Gastrocnemius medialis (tissue), 4 donors: ENCODE measurements around the gene RUNDC3A. TPM values are rescaled to one million over a fixed set of nuclear protein-coding genes. Genes with fewer than 3 reads are reported as not detected.
A peak's percentile ranks its signal among the peaks of the same experiment; 100 is the strongest.

ENCODE experiments used
- ATAC-seq, 2 donors: fragments of 150-250 bp; one replicate each; pipeline ENCODE4 v1.9.1; 2016
- DNase-seq, 2 donors: peaks; one replicate each; pipeline ENCODE4 v3.0.0-alpha.2; 2019
- H3K27ac ChIP-seq, 4 donors: fragments of 200-600 bp; sonication (generic); 1 replicate in 1 of 4; 2 replicates in 3 of 4; pipeline ENCODE4 v1.5.1; 2016 to 2018; ENCODE audit warnings: mild to moderate bottlenecking in 2 of 4, moderate library complexity in 1 of 4
- H3K27me3 ChIP-seq, 3 donors: fragments of 200-600 bp; sonication (generic) in 2 of 3; 1 replicate in 1 of 3; 2 replicates in 2 of 3; pipeline versions ENCODE4 v1.5.1 to v1.6.0; 2016 to 2019; ENCODE audit warnings: mild to moderate bottlenecking in 1 of 3, moderate library complexity in 1 of 3
- H3K36me3 ChIP-seq, 2 donors: fragments of 200-600 bp; sonication (generic) in 1 of 2; one replicate each; pipeline ENCODE4 v1.5.1; 2017 to 2018
- H3K4me1 ChIP-seq, 2 donors: fragments of 200-600 bp; sonication (generic) in 1 of 2; one replicate each; pipeline ENCODE4 v1.5.1; 2016 to 2017; ENCODE audit warnings: mild to moderate bottlenecking in 2 of 2
- H3K4me3 ChIP-seq, 4 donors: fragments of 200-600 bp; sonication (generic) in 3 of 4; 1 replicate in 1 of 4; 2 replicates in 3 of 4; pipeline ENCODE4 v1.5.1; 2016 to 2019; ENCODE audit warnings: mild to moderate bottlenecking in 2 of 4
- H3K9me3 ChIP-seq, 3 donors: fragments of 200-600 bp; sonication (generic) in 2 of 3; 1 replicate in 1 of 3; 2 replicates in 2 of 3; pipeline ENCODE4 v1.5.1; 2016 to 2019
- CTCF ChIP-seq, 5 experiments: fragments of 450-650 bp in 3 of 5; fragments of 200-600 bp in 2 of 5; sonication (generic) in 2 of 5; IDR thresholded peaks in 4 of 5; conservative IDR thresholded peaks in 1 of 5; 1 replicate in 4 of 5; 2 replicates in 1 of 5; pipeline ENCODE4 v1.5.1; 2016 to 2019; ENCODE audit warnings: antibody characterized with exemption in 5 of 5, mild to moderate bottlenecking in 3 of 5, moderate library complexity in 3 of 5
- POLR2A ChIP-seq, 2 donors: fragments of 450-650 bp; IDR thresholded peaks; one replicate each; pipeline ENCODE4 v1.6.1; 2017; ENCODE audit warnings: antibody characterized with exemption in 2 of 2, mild to moderate bottlenecking in 2 of 2, moderate library complexity in 2 of 2
- in situ Hi-C, 4 donors: fragments of 200-750 bp; cut with MboI; loops; one replicate each; pipeline versions ENCODE4 v1.15.0 to v1.8.0; 2017; ENCODE audit warnings: low sequenced_read_pairs in 4 of 4
- intact Hi-C: fragments of 100-400 bp; cut with DNase I; formaldehyde crosslinking; loops from one replicate; pipeline ENCODE4 v1.15.1; 2023; ENCODE audit warnings: low total_unique reads
- total RNA-seq, 4 donors: library from RNA; depleted of rRNA; stranded (reverse); fragments of >200 nt; gene quantifications; one replicate each; pipeline versions ENCODE4 v1.1.0 to v1.2.3, GENCODE V29; 2016

RUNDC3A gene
- total RNA-seq, 4 donors from 2014 or later, result not detected

- peaks cover 7 to 8% of the 10 kb centered on the region in 2 donors for H3K4me1 ChIP-seq
These were observed 40.0 kb downstream of the RUNDC3A start for GRCh38 chr17:44348234-44348987.

GRCh38 chr17:44348988-44349364, 40.6 kb downstream of the RUNDC3A start:
- ATAC-seq, result no peak
- in situ Hi-C loops, result no loop called here
- Histone ChIP-seq H3K4me3 (no peak overlapping the region), H3K4me1 (peaks cover 7 to 8% of the 10 kb centered on the region in 2 donors), H3K27me3 (no peaks in the 10 kb centered on the region), H3K9me3 (no peaks in the 10 kb centered on the region), H3K36me3 (peaks cover 0 to 36% of the 10 kb centered on the region in 2 donors), H3K27ac (no peak overlapping the region)
- DNase-seq, result no peak
- intact Hi-C loops, result loop anchor here (5.0 kb wide), 1 partner anchor 137 kb away; no protein-coding TSS in a partner anchor
- TF ChIP-seq CTCF (IDR thresholded peaks at IDR 0.05 in 4 of 5, conservative IDR thresholded peaks at IDR 0.05 in 1 of 5) (no peak), POLR2A (IDR thresholded peaks at IDR 0.05) (no peak)

More at GRCh38 chr17:44348234-44348987, 40.0 kb downstream of the RUNDC3A start:
- DNase-seq (peak in 1 of 2 donors; percentile 44), ATAC-seq (no peak)
- peaks cover 0 to 36% of the 10 kb centered on the region in 2 donors for H3K36me3 ChIP-seq
- H3K27ac ChIP-seq, result no peak overlapping the region
- H3K27me3 ChIP-seq, result no peaks in the 10 kb centered on the region
- intact Hi-C loops (loop anchor here (5.0 kb wide), 1 partner anchor 136 kb away; no protein-coding TSS in a partner anchor), in situ Hi-C loops (no loop called here)
- H3K9me3 ChIP-seq, result no peaks in the 10 kb centered on the region
- no peak overlapping the region for H3K4me3 ChIP-seq
- no peak for TF ChIP-seq POLR2A (IDR thresholded peaks at IDR 0.05)
- no peak for TF ChIP-seq CTCF (IDR thresholded peaks at IDR 0.05 in 4 of 5, conservative IDR thresholded peaks at IDR 0.05 in 1 of 5)

GRCh38 chr17:44349553-44350070, 41.2 kb downstream of the RUNDC3A start:
- intact Hi-C loops (loop anchor here (5.0 kb wide), 1 partner anchor 137 kb away; no protein-coding TSS in a partner anchor), in situ Hi-C loops (no loop called here)
- Histone ChIP-seq H3K4me1 (peaks cover 3 to 4% of the 10 kb centered on the region in 2 donors), H3K36me3 (peaks cover 0 to 36% of the 10 kb centered on the region in 2 donors), H3K9me3 (no peaks in the 10 kb centered on the region), H3K27me3 (no peaks in the 10 kb centered on the region), H3K27ac (no peak overlapping the region), H3K4me3 (no peak overlapping the region)
- ATAC-seq (no peak), DNase-seq (no peak)
- TF ChIP-seq POLR2A (IDR thresholded peaks at IDR 0.05) (no peak), CTCF (IDR thresholded peaks at IDR 0.05 in 4 of 5, conservative IDR thresholded peaks at IDR 0.05 in 1 of 5) (no peak)

GRCh38 chr17:44350733-44351226, 42.4 kb downstream of the RUNDC3A start:
- H3K36me3 ChIP-seq, result peaks cover 0 to 36% of the 10 kb centered on the region in 2 donors
- intact Hi-C loops, result no loop called here
- no peak overlapping the region for H3K4me3 ChIP-seq
- peak in 1 of 2 donors; percentile 32 for DNase-seq
- H3K4me1 ChIP-seq, result peaks cover 0 to 3% of the 10 kb centered on the region in 2 donors
- no peaks in the 10 kb centered on the region for H3K9me3 ChIP-seq
- no peak for ATAC-seq
- in situ Hi-C loops, result no loop called here
- H3K27me3 ChIP-seq, result no peaks in the 10 kb centered on the region
- H3K27ac ChIP-seq, result no peak overlapping the region
- peak in 4 of 5 experiments; percentile 47 to 67 (median 58) for TF ChIP-seq CTCF (IDR thresholded peaks at IDR 0.05 in 4 of 5, conservative IDR thresholded peaks at IDR 0.05 in 1 of 5)
- no peak for TF ChIP-seq POLR2A (IDR thresholded peaks at IDR 0.05)
